ENCODE measurements around the gene KIF21B.

The KIF21B gene

DNA sequence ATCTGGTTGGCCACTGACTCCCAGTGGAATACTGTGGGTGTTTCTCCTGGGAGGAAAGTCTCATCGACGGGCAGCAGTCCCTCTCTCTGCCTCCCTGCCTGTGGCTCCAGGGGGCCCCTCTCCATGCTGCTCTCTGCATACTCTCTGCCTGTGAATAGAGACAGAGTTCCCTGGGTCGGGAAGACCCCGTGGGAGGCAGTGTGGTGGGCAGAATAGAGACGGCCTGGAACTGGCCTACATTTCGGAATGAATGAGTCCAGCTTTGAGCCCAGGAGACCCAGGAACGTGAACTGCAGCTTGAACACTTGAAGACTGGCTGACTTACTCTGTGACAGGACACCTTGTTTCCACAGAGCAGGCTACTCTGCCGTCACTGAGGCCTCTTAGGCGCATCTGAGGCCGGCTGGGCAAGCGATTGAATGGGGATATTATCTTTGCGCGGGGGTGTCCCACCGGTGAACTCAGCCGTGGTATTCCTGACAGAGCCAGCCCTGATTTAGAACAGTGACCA is 64.0 kb downstream of the KIF21B start:
- H3K27ac ChIP-seq, result no peak overlapping the region
- TF ChIP-seq, protein P1, sequence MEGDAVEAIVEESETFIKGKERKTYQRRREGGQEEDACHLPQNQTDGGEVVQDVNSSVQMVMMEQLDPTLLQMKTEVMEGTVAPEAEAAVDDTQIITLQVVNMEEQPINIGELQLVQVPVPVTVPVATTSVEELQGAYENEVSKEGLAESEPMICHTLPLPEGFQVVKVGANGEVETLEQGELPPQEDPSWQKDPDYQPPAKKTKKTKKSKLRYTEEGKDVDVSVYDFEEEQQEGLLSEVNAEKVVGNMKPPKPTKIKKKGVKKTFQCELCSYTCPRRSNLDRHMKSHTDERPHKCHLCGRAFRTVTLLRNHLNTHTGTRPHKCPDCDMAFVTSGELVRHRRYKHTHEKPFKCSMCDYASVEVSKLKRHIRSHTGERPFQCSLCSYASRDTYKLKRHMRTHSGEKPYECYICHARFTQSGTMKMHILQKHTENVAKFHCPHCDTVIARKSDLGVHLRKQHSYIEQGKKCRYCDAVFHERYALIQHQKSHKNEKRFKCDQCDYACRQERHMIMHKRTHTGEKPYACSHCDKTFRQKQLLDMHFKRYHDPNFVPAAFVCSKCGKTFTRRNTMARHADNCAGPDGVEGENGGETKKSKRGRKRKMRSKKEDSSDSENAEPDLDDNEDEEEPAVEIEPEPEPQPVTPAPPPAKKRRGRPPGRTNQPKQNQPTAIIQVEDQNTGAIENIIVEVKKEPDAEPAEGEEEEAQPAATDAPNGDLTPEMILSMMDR (IDR thresholded peaks at IDR 0.05), result no peak
- no peak for TF ChIP-seq ZFX (IDR thresholded peaks at IDR 0.05; ENCODE audit: borderline replicate concordance)

DNA sequence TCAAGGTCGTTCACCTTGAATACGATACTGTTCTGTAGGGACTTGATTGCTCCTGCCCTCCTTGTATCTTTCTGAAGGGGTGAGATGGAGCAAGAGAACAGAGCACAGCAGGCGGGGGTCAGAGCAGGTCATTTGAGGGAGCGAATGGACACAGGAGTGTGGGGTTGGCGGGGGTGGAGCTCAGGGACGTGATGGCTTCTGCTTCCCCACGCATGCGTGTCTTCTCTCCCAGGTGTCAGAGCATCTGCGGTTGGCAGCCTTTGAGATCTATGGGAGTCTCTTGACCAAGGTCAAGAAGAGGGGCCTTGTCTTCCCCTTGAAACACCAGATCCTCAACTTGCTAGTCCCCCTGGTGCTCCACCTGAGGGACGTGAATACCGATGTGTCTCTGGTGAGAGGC is 64.9 kb downstream of the KIF21B start:
- TF ChIP-seq, protein P1 (IDR thresholded peaks at IDR 0.05), result no peak
- no peak for TF ChIP-seq ZFX (IDR thresholded peaks at IDR 0.05; ENCODE audit: borderline replicate concordance)
- no peak overlapping the region for H3K27ac ChIP-seq

DNA sequence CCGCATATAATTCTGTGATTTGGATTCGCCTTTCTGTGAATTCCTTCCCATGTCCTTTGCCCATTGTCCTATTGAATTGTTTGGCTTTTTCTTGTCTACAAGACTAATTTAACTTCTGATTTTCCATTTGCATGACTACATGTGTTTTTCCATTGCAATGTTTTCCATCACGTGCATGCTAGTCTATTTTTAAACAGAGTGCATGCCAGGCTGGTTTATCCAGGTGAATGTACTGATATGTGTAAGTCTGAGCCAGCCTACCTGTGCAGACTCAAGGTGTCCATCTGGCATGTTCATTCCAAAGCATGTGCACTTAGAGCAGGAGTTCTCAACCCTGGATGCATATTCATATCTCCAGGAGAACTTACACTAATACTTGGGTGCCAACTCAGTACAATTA is 69.1 kb downstream of the KIF21B start:
- no peak for TF ChIP-seq ZFX (IDR thresholded peaks at IDR 0.05; ENCODE audit: borderline replicate concordance)
- TF ChIP-seq, protein P1 (IDR thresholded peaks at IDR 0.05), result no peak
- no peak overlapping the region for H3K27ac ChIP-seq

DNA sequence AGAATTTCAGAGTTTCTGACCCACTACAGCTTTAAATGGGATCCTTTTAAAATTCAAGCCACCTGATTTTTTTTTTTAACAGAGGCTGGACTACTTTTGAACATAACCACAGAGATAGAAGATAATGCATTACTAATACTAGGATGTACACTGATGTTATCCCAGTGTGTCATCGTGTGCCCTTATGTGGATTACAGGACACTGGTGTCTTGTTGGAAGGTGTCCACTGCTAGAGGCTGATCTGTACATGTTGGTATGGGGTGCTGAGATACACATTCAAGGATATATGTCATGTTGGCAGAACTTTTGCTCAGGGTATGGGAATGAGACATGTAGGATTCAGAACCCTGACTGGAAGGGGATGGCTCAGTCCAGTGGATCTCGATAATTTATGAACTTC is 72.5 kb downstream of the KIF21B start:
- H3K27ac ChIP-seq, result no peak overlapping the region
- no peak for TF ChIP-seq ZFX (IDR thresholded peaks at IDR 0.05; ENCODE audit: borderline replicate concordance)
- TF ChIP-seq, protein P1 (IDR thresholded peaks at IDR 0.05), result no peak

DNA sequence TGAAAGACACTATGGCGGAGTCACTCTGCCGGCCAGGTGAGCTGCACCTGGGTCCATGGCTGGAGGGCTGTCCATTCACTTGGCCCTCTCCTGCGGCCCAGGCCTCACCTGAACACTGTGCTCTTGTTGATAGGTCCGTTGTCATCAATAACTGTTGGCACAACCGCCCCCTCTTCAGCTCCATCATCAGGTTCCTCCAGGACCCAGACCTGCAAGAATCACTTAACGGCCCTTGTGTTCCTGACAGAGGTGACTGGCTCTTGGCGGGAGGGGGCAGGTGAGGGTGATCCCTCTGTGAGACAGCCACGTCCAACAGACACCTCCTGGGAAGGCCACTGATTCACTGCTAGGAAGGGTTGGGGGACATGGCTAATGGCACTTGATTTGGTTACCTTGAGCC is 73.9 kb downstream of the KIF21B start:
- no peak for TF ChIP-seq ZFX (IDR thresholded peaks at IDR 0.05; ENCODE audit: borderline replicate concordance)
- TF ChIP-seq, protein P1 (IDR thresholded peaks at IDR 0.05), result no peak

DNA sequence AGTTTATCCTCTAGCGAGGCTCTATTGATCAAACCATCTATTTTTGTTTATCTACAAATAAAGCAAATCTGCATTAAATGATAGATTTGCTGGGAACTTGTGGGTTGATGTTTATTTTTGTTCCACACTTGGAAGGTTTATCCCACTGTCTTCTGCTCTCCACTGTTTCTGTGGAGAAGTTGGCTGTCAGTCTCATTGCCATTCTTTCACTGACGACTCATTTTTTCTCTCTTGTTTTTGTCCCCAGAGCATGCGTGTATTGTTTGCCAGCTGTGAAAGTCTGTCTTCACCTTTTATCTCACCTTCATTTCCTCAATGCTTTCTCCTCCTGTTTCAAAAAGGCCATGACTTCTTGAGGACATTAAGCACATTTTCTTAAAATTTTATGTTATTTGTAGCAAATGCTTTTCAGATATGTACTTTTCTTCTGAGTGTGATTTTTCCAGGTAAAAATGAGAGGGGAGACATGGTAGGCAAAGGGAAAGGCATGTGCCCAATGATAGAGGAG is 76.4 kb downstream of the KIF21B start:
- TF ChIP-seq, protein P1 (IDR thresholded peaks at IDR 0.05), result no peak
- TF ChIP-seq ZFX (IDR thresholded peaks at IDR 0.05; ENCODE audit: borderline replicate concordance), result no peak
- H3K27ac ChIP-seq, result no peak overlapping the region

More for the DNA sequence above, 73.9 kb downstream of the KIF21B start:
- no peak overlapping the region for H3K27ac ChIP-seq

DNA sequence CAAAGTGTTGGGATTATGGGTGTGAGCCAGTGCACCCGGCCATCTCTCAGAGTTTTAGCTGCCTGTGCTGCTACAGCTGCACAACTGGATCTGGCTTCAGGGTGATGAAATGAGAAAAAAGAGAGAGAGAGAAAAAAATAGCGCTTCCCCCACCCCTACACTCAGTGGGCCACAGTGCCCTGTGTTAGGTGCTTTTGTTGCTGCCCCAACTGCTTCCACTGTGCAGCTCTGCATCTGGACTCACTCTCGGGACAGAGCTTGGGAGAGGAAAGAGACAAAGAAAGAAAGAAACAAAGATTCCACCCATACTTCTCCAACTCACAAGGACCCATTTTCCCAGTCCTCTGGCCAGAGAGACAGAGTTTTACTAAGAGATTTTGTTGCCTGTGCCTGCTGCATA is 78.4 kb downstream of the KIF21B start:
- TF ChIP-seq, protein P1 (IDR thresholded peaks at IDR 0.05), result no peak
- no peak for TF ChIP-seq ZFX (IDR thresholded peaks at IDR 0.05; ENCODE audit: borderline replicate concordance)
- no peak overlapping the region for H3K27ac ChIP-seq
